ENCODE measurements around the gene SSC5D.

Gene SSC5D

GRCh38 chr19:55455576-55456235 lies 32.5 kb upstream of the SSC5D start:
- no peak for DNase-seq

- no peak for DNase-seq
Observed at GRCh38 chr19:55456347-55456746, 31.9 kb upstream of the SSC5D start.

- DNase-seq = no peak
Observed at GRCh38 chr19:55457683-55458457, 30.4 kb upstream of the SSC5D start.

GRCh38 chr19:55459551-55459949 lies 28.7 kb upstream of the SSC5D start:
- no peak for DNase-seq

GRCh38 chr19:55459950-55460657 lies 28.1 kb upstream of the SSC5D start:
- no peak for DNase-seq

GRCh38 chr19:55460670-55461258 lies 27.5 kb upstream of the SSC5D start:
- peak; percentile 47 for DNase-seq

- DNase-seq = peak; percentile 100
Observed at GRCh38 chr19:55461259-55461973, 26.8 kb upstream of the SSC5D start, which contains the start of gene ISOC2. Gene ISOC2, minus strand, starts transcription at chr19:55461642. Its CDS starts 5,156 bp downstream, at chr19:55456486.

GRCh38 chr19:55461974-55462626 lies 26.1 kb upstream of the SSC5D start:
- no peak for DNase-seq

- DNase-seq = no peak
Observed at GRCh38 chr19:55462722-55463121, 25.5 kb upstream of the SSC5D start.

- DNase-seq = no peak
Observed at GRCh38 chr19:55463583-55464031, 24.6 kb upstream of the SSC5D start.

- DNase-seq = no peak
Observed at GRCh38 chr19:55464039-55464661, 24.1 kb upstream of the SSC5D start.

- DNase-seq = no peak
Observed at GRCh38 chr19:55464662-55465054, 23.6 kb upstream of the SSC5D start, which contains the start of gene C19orf85. Gene C19orf85, minus strand, starts transcription at chr19:55464751. Its CDS starts 197 bp downstream, at chr19:55464554.

GRCh38 chr19:55465460-55466240 lies 22.6 kb upstream of the SSC5D start:
- DNase-seq = no peak

- no peak for DNase-seq
Observed at GRCh38 chr19:55466241-55466614, 22.0 kb upstream of the SSC5D start.

- DNase-seq = peak; percentile 71
Observed at GRCh38 chr19:55467236-55468053, 20.8 kb upstream of the SSC5D start.

- DNase-seq = no peak
Observed at GRCh38 chr19:55468054-55468393, 20.2 kb upstream of the SSC5D start.

- DNase-seq = no peak
Observed at GRCh38 chr19:55471266-55471665, 17.0 kb upstream of the SSC5D start.

- DNase-seq = no peak
Observed at GRCh38 chr19:55472463-55472862, 15.8 kb upstream of the SSC5D start.

GRCh38 chr19:55473225-55474012 lies 14.8 kb upstream of the SSC5D start:
- DNase-seq = no peak

All from activated CD8-positive, alpha-beta memory T cell treated with anti-CD3 and anti-CD28 coated beads, Interleukin-2, amount 50 U/mL, for 4 hours (primary cell).